ENCODE measurements around the gene PSMB5. TPM values are rescaled to one million over a fixed set of nuclear protein-coding genes. Genes with fewer than 3 reads are reported as not detected.

PSMB5 gene
- total and polyA plus RNA-seq, 9 of the 15 experiments (the other 6 are each of a cell fraction or from before 2014, with no cell fraction given): 198 to 1,870 (median 269) TPM

GRCh38 chr14:23071244-23071920 is 36.7 kb upstream of the PSMB5 start (continued):
- TF ChIP-seq, protein P1, sequence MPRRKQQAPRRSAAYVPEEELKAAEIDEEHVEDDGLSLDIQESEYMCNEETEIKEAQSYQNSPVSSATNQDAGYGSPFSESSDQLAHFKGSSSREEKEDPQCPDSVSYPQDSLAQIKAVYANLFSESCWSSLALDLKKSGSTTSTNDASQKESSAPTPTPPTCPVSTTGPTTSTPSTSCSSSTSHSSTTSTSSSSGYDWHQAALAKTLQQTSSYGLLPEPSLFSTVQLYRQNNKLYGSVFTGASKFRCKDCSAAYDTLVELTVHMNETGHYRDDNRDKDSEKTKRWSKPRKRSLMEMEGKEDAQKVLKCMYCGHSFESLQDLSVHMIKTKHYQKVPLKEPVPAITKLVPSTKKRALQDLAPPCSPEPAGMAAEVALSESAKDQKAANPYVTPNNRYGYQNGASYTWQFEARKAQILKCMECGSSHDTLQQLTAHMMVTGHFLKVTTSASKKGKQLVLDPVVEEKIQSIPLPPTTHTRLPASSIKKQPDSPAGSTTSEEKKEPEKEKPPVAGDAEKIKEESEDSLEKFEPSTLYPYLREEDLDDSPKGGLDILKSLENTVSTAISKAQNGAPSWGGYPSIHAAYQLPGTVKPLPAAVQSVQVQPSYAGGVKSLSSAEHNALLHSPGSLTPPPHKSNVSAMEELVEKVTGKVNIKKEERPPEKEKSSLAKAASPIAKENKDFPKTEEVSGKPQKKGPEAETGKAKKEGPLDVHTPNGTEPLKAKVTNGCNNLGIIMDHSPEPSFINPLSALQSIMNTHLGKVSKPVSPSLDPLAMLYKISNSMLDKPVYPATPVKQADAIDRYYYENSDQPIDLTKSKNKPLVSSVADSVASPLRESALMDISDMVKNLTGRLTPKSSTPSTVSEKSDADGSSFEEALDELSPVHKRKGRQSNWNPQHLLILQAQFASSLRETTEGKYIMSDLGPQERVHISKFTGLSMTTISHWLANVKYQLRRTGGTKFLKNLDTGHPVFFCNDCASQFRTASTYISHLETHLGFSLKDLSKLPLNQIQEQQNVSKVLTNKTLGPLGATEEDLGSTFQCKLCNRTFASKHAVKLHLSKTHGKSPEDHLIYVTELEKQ (CRISPR knock-in tag; IDR thresholded peaks at IDR 0.05): no peak
- TF ChIP-seq, protein P2, sequence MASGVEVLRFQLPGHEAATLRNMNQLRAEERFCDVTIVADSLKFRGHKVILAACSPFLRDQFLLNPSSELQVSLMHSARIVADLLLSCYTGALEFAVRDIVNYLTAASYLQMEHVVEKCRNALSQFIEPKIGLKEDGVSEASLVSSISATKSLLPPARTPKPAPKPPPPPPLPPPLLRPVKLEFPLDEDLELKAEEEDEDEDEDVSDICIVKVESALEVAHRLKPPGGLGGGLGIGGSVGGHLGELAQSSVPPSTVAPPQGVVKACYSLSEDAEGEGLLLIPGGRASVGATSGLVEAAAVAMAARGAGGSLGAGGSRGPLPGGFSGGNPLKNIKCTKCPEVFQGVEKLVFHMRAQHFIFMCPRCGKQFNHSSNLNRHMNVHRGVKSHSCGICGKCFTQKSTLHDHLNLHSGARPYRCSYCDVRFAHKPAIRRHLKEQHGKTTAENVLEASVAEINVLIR (CRISPR knock-in tag; IDR thresholded peaks at IDR 0.05): no peak
- TF ChIP-seq MBD2 (IDR thresholded peaks at IDR 0.05; ENCODE audit: borderline replicate concordance, low read depth) (peak; percentile 29; the same call in 1 of the 2 replicates), KAT2B (IDR thresholded peaks at IDR 0.05; ENCODE audit: low read depth, low read length) (no peak), KDM1A (IDR thresholded peaks at IDR 0.05) (peak in 1 of 2 experiments; percentile 60; a peak in 2 of 4 replicates), TAF9B (IDR thresholded peaks at IDR 0.05; ENCODE audit: partially characterized antibody) (peak; percentile 90), ZNF77 (CRISPR knock-in tag; IDR thresholded peaks at IDR 0.05) (no peak), CGGBP1 (CRISPR knock-in tag; IDR thresholded peaks at IDR 0.05) (no peak), RB1 (IDR thresholded peaks at IDR 0.05; ENCODE audit: low read depth) (peak; percentile 38; the same call in 1 of the 2 replicates), HCFC1 (IDR thresholded peaks at IDR 0.05; ENCODE audit: low read depth, low read length) (peak; percentile 42; the same call in 1 of the 2 replicates), POU5F1 (IDR thresholded peaks at IDR 0.05; ENCODE audit: borderline replicate concordance, low read depth, low read length, partially characterized antibody) (no peak), ZNF589 (CRISPR knock-in tag; IDR thresholded peaks at IDR 0.05; ENCODE audit: low read depth) (peak; percentile 55), RFX5 (IDR thresholded peaks at IDR 0.05; ENCODE audit: low read depth, low read length) (no peak), NFRKB (IDR thresholded peaks at IDR 0.05; ENCODE audit: low read depth) (peak; percentile 94), ZNF239 (CRISPR knock-in tag; IDR thresholded peaks at IDR 0.05) (no peak), FUS (optimal IDR thresholded peaks at IDR 0.05; ENCODE audit: low read depth, low read length) (no peak), ZFP36 (IDR thresholded peaks at IDR 0.05; ENCODE audit: low read depth, low read length, partially characterized antibody) (peak; percentile 16), SRSF1 (IDR thresholded peaks at IDR 0.05; ENCODE audit: low read depth, low read length) (no peak), GABPB1 (CRISPR knock-in tag; IDR thresholded peaks at IDR 0.05) (0 out of 2 replicates have a peak, but pooled peaks have one; percentile 16)
- TF ChIP-seq, protein P3, sequence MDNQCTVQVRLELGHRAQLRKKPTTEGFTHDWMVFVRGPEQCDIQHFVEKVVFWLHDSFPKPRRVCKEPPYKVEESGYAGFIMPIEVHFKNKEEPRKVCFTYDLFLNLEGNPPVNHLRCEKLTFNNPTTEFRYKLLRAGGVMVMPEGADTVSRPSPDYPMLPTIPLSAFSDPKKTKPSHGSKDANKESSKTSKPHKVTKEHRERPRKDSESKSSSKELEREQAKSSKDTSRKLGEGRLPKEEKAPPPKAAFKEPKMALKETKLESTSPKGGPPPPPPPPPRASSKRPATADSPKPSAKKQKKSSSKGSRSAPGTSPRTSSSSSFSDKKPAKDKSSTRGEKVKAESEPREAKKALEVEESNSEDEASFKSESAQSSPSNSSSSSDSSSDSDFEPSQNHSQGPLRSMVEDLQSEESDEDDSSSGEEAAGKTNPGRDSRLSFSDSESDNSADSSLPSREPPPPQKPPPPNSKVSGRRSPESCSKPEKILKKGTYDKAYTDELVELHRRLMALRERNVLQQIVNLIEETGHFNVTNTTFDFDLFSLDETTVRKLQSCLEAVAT (IDR thresholded peaks at IDR 0.05): no peak
